Naive B cell (primary cell): ENCODE measurements around the gene TMEM107. TPM values are rescaled to one million over a fixed set of nuclear protein-coding genes. Genes with fewer than 3 reads are reported as not detected.
A peak's percentile ranks its signal among the peaks of the same experiment; 100 is the strongest.

Experiments used
- ATAC-seq, 2 donors: fragments of 150-1000 bp; cut with Tn5 transposase; 2 replicates each; pipeline ENCODE4 v1.10.0; 2021; ENCODE audit warnings: low read depth in 2 of 2, mild to moderate bottlenecking in 2 of 2, moderate library complexity in 2 of 2
- DNase-seq: peaks from one replicate; pipeline ENCODE4 v3.0.0; 2022
- H3K27ac Mint-ChIP-seq, 6 donors: one replicate each; pipeline ENCODE4 v1.8.0; 2020 to 2022; ENCODE audit warnings: mild to moderate bottlenecking in 6 of 6, mixed read lengths in 6 of 6, moderate library complexity in 5 of 6, inconsistent platforms in 2 of 6
- H3K27me3 Mint-ChIP-seq, 3 donors: one replicate each; pipeline ENCODE4 v1.8.0; 2021 to 2022; ENCODE audit warnings: mixed read lengths in 3 of 3, mild to moderate bottlenecking in 1 of 3
- H3K36me3 Mint-ChIP-seq, 2 donors: one replicate each; pipeline ENCODE4 v1.8.0; 2020 to 2022; ENCODE audit warnings: mixed read lengths in 2 of 2, inconsistent platforms in 1 of 2, mild to moderate bottlenecking in 1 of 2
- H3K4me1 Mint-ChIP-seq, 3 donors: one replicate each; pipeline ENCODE4 v1.8.0; 2020 to 2022; ENCODE audit warnings: mixed read lengths in 3 of 3, inconsistent platforms in 1 of 3, mild to moderate bottlenecking in 1 of 3, moderate library complexity in 1 of 3
- H3K4me3 Mint-ChIP-seq, 8 donors: one replicate each; pipeline ENCODE4 v1.8.0; 2020 to 2022; ENCODE audit warnings: mild to moderate bottlenecking in 8 of 8, mixed read lengths in 8 of 8, moderate library complexity in 8 of 8, inconsistent platforms in 2 of 8
- H3K9me3 Mint-ChIP-seq, 7 donors: one replicate each; pipeline ENCODE4 v1.8.0; 2020 to 2022; ENCODE audit warnings: mixed read lengths in 7 of 7, mild to moderate bottlenecking in 5 of 7, inconsistent platforms in 2 of 7, moderate library complexity in 1 of 7
- polyA plus RNA-seq, 6 donors: library from polyadenylated mRNA; unstranded; fragments of 300-500 nt; fragmentation: Illumina TruSeq; gene quantifications; one replicate each; pipeline ENCODE4 v1.2.3, GENCODE V29; 2021; ENCODE audit warnings: low read depth in 6 of 6

The TMEM107 gene
- polyA plus RNA-seq, 6 donors from 2014 or later: 29.9 to 42.3 (median 34.7) TPM

GRCh38 chr17:8154608-8155155, 21.5 kb downstream of the TMEM107 start:
- no peak overlapping the region for H3K27ac Mint-ChIP-seq
- H3K4me3 Mint-ChIP-seq: peak overlapping the region in 2 of 8 donors; percentile 82 to 87
- peaks cover 29 to 58% (median 32%) of the 10 kb centered on the region in 3 donors for H3K4me1 Mint-ChIP-seq
- H3K27me3 Mint-ChIP-seq: no peaks in the 10 kb centered on the region
- H3K9me3 Mint-ChIP-seq: no peaks in the 10 kb centered on the region
- H3K36me3 Mint-ChIP-seq: peaks cover 5 to 8% of the 10 kb centered on the region in 2 donors
- ATAC-seq (no peak), DNase-seq (no peak)

- no peaks in the 10 kb centered on the region for H3K9me3 Mint-ChIP-seq
- H3K36me3 Mint-ChIP-seq: peaks cover 5 to 8% of the 10 kb centered on the region in 2 donors
- H3K4me1 Mint-ChIP-seq: peaks cover 24 to 56% (median 33%) of the 10 kb centered on the region in 3 donors
- ATAC-seq (peak; percentile 1 to 6), DNase-seq (peak; percentile 87)
- no peak overlapping the region for H3K27ac Mint-ChIP-seq
- H3K4me3 Mint-ChIP-seq: peak overlapping the region in 4 of 8 donors; percentile 52 to 94 (median 84)
- H3K27me3 Mint-ChIP-seq: no peaks in the 10 kb centered on the region
These were observed 22.1 kb downstream of the TMEM107 start for GRCh38 chr17:8153957-8154607.

GRCh38 chr17:8153525-8153956, 22.6 kb downstream of the TMEM107 start:
- Mint-ChIP-seq H3K27me3 (no peaks in the 10 kb centered on the region), H3K36me3 (peaks cover 2 to 8% of the 10 kb centered on the region in 2 donors), H3K27ac (no peak overlapping the region), H3K9me3 (no peaks in the 10 kb centered on the region), H3K4me3 (peak overlapping the region in 5 of 8 donors; percentile 26 to 96 (median 94)), H3K4me1 (peaks cover 20 to 51% (median 30%) of the 10 kb centered on the region in 3 donors)
- no peak for DNase-seq
- no peak for ATAC-seq

- Mint-ChIP-seq H3K27ac (peak overlapping the region in 1 of 6 donors; percentile 78), H3K36me3 (peaks cover 0 to 8% of the 10 kb centered on the region in 2 donors), H3K9me3 (no peaks in the 10 kb centered on the region), H3K27me3 (no peaks in the 10 kb centered on the region), H3K4me3 (peak overlapping the region in 5 of 8 donors; percentile 66 to 96 (median 94)), H3K4me1 (peaks cover 18 to 46% (median 26%) of the 10 kb centered on the region in 3 donors)
- ATAC-seq (no peak), DNase-seq (no peak)
These were observed 23.1 kb downstream of the TMEM107 start for GRCh38 chr17:8153031-8153451.

GRCh38 chr17:8152112-8152775, 23.9 kb downstream of the TMEM107 start, which contains the start of gene PER1:
TSS of gene PER1 (minus strand) at chr17:8152404. CDS start at chr17:8150706, 1,698 bp downstream.
- H3K27me3 Mint-ChIP-seq: no peaks in the 10 kb centered on the region
- ATAC-seq (peak in 1 of 2 donors; percentile 1), DNase-seq (peak; percentile 64)
- no peaks in the 10 kb centered on the region for H3K9me3 Mint-ChIP-seq
- H3K4me1 Mint-ChIP-seq: peaks cover 22 to 45% (median 26%) of the 10 kb centered on the region in 3 donors
- peaks cover 0 to 9% of the 10 kb centered on the region in 2 donors for H3K36me3 Mint-ChIP-seq
- H3K4me3 Mint-ChIP-seq: peak within 1 kb of the TSS in 5 of 8 donors; percentile 91 to 96 (median 94)
- H3K27ac Mint-ChIP-seq: peak within 1 kb of the TSS in 4 of 6 donors; percentile 97 to 100 (median 98)

GRCh38 chr17:8151641-8152111, 24.5 kb downstream of the TMEM107 start:
- Mint-ChIP-seq H3K4me3 (peak overlapping the region in 5 of 8 donors; percentile 91 to 96 (median 94)), H3K27me3 (no peaks in the 10 kb centered on the region), H3K27ac (peak overlapping the region in 4 of 6 donors; percentile 97 to 100 (median 98)), H3K4me1 (peaks cover 26 to 45% (median 31%) of the 10 kb centered on the region in 3 donors), H3K9me3 (no peaks in the 10 kb centered on the region), H3K36me3 (peaks cover 0 to 14% of the 10 kb centered on the region in 2 donors)
- peak in 1 of 2 donors; percentile 3 for ATAC-seq
- DNase-seq: no peak

GRCh38 chr17:8151120-8151640, 25.0 kb downstream of the TMEM107 start:
- Mint-ChIP-seq H3K4me3 (peak overlapping the region in 5 of 8 donors; percentile 91 to 96 (median 94)), H3K36me3 (peaks cover 0 to 19% of the 10 kb centered on the region in 2 donors), H3K27ac (peak overlapping the region in 4 of 6 donors; percentile 97 to 100 (median 98)), H3K4me1 (peaks cover 30 to 45% (median 33%) of the 10 kb centered on the region in 3 donors), H3K9me3 (no peaks in the 10 kb centered on the region), H3K27me3 (no peaks in the 10 kb centered on the region)
- DNase-seq: peak; percentile 94
- peak; percentile 57 to 62 for ATAC-seq

- Mint-ChIP-seq H3K4me1 (peaks cover 34 to 45% (median 37%) of the 10 kb centered on the region in 3 donors), H3K9me3 (no peaks in the 10 kb centered on the region), H3K36me3 (peaks cover 0 to 24% of the 10 kb centered on the region in 2 donors), H3K4me3 (peak overlapping the region in 5 of 8 donors; percentile 44 to 96 (median 92)), H3K27me3 (no peaks in the 10 kb centered on the region), H3K27ac (peak overlapping the region in 4 of 6 donors; percentile 97 to 100 (median 98))
- ATAC-seq: no peak
- DNase-seq: no peak
These were observed 25.7 kb downstream of the TMEM107 start for GRCh38 chr17:8150194-8151119.

- Mint-ChIP-seq H3K4me3 (peak overlapping the region in 6 of 8 donors; percentile 42 to 96 (median 66)), H3K4me1 (peaks cover 34 to 45% (median 37%) of the 10 kb centered on the region in 3 donors), H3K9me3 (no peaks in the 10 kb centered on the region), H3K36me3 (peaks cover 0 to 24% of the 10 kb centered on the region in 2 donors), H3K27ac (peak overlapping the region in 5 of 6 donors; percentile 56 to 100 (median 97)), H3K27me3 (no peaks in the 10 kb centered on the region)
- peak; percentile 12 for DNase-seq
- ATAC-seq: no peak
These were observed 26.6 kb downstream of the TMEM107 start for GRCh38 chr17:8149419-8150193.

- Mint-ChIP-seq H3K4me1 (peaks cover 37 to 42% (median 38%) of the 10 kb centered on the region in 3 donors), H3K4me3 (peak overlapping the region in 3 of 8 donors; percentile 15 to 38 (median 19)), H3K9me3 (no peaks in the 10 kb centered on the region), H3K27ac (peak overlapping the region in 5 of 6 donors; percentile 6 to 82 (median 61)), H3K36me3 (peaks cover 0 to 24% of the 10 kb centered on the region in 2 donors), H3K27me3 (no peaks in the 10 kb centered on the region)
- DNase-seq (peak; percentile 12), ATAC-seq (no peak)
These were observed 27.6 kb downstream of the TMEM107 start for GRCh38 chr17:8148560-8148959.

GRCh38 chr17:8147805-8148404, 28.3 kb downstream of the TMEM107 start:
- DNase-seq (no peak), ATAC-seq (no peak)
- Mint-ChIP-seq H3K36me3 (peaks cover 0 to 25% of the 10 kb centered on the region in 2 donors), H3K27ac (peak overlapping the region in 3 of 6 donors; percentile 47 to 91 (median 61)), H3K27me3 (no peaks in the 10 kb centered on the region), H3K9me3 (no peaks in the 10 kb centered on the region), H3K4me1 (peaks cover 30 to 42% (median 38%) of the 10 kb centered on the region in 3 donors), H3K4me3 (peak overlapping the region in 3 of 8 donors; percentile 9 to 68 (median 38))
